Keratinocyte (primary cell): ENCODE results near the gene TENM4.

Experiments
- EZH2 ChIP-seq: IDR thresholded peaks from one replicate; pipeline ENCODE4 v1.6.1; 2012; ENCODE audit warnings: inconsistent platforms, mild to moderate bottlenecking, low read length, moderate library complexity
- TF ChIP-seq, protein P1 (sequence below), 3 experiments: IDR thresholded peaks in 1 of 3; conservative IDR thresholded peaks in 1 of 3; optimal IDR thresholded peaks in 1 of 3; 2 replicates in 2 of 3; 3 replicates in 1 of 3; pipeline versions ENCODE3 to v1.5.1; 2011; ENCODE audit warnings: low read length in 3 of 3, mild to moderate bottlenecking in 3 of 3, moderate library complexity in 2 of 3, control low read depth in 1 of 3, inconsistent platforms in 1 of 3; ENCODE audit not compliant: insufficient read depth in 2 of 3; ENCODE audit errors: extremely low read depth in 1 of 3

- TF ChIP-seq, protein P1, sequence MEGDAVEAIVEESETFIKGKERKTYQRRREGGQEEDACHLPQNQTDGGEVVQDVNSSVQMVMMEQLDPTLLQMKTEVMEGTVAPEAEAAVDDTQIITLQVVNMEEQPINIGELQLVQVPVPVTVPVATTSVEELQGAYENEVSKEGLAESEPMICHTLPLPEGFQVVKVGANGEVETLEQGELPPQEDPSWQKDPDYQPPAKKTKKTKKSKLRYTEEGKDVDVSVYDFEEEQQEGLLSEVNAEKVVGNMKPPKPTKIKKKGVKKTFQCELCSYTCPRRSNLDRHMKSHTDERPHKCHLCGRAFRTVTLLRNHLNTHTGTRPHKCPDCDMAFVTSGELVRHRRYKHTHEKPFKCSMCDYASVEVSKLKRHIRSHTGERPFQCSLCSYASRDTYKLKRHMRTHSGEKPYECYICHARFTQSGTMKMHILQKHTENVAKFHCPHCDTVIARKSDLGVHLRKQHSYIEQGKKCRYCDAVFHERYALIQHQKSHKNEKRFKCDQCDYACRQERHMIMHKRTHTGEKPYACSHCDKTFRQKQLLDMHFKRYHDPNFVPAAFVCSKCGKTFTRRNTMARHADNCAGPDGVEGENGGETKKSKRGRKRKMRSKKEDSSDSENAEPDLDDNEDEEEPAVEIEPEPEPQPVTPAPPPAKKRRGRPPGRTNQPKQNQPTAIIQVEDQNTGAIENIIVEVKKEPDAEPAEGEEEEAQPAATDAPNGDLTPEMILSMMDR (optimal IDR thresholded peaks at IDR 0.05 in 1 of 3, IDR thresholded peaks at IDR 0.05 in 1 of 3, conservative IDR thresholded peaks at IDR 0.05 in 1 of 3; ENCODE audit: extremely low read depth in 1 of 3, insufficient read depth in 2 of 3, low read length in 3 of 3) = no peak
- no peak for TF ChIP-seq EZH2
Observed at GRCh38 chr11:79470161-79470560, 29.3 kb upstream of the TENM4 start.
